Tibial artery (tissue), 4 donors: ENCODE data around the gene SUFU.
A peak's percentile ranks its signal among the peaks of the same experiment; 100 is the strongest.

ENCODE experiments used
- DNase-seq, 2 donors: peaks; one replicate each; pipeline ENCODE4 v3.0.0-alpha.2; 2019
- H3K27ac ChIP-seq, 2 donors: fragments of 200-600 bp; sonication (generic) in 1 of 2; 1 replicate in 1 of 2; 2 replicates in 1 of 2; pipeline ENCODE4 v1.5.1; 2018 to 2019; ENCODE audit warnings: mild to moderate bottlenecking in 1 of 2
- H3K27me3 ChIP-seq, 2 donors: fragments of 200-600 bp; sonication (generic) in 1 of 2; one replicate each; pipeline versions ENCODE4 v1.5.1 to v1.6.0; 2016 to 2019
- H3K36me3 ChIP-seq, 3 donors: fragments of 200-600 bp; sonication (generic) in 2 of 3; one replicate each; pipeline ENCODE4 v1.5.1; 2016 to 2019; ENCODE audit warnings: mild to moderate bottlenecking in 2 of 3
- H3K4me1 ChIP-seq, 4 donors: fragments of 200-600 bp; sonication (generic) in 2 of 4; 1 replicate in 3 of 4; 2 replicates in 1 of 4; pipeline ENCODE4 v1.5.1; 2016 to 2019
- H3K4me3 ChIP-seq, 2 donors: fragments of 200-600 bp; sonication (generic) in 1 of 2; 1 replicate in 1 of 2; 2 replicates in 1 of 2; pipeline ENCODE4 v1.5.1; 2018 to 2019; ENCODE audit warnings: mild to moderate bottlenecking in 2 of 2
- H3K9me3 ChIP-seq, 3 donors: fragments of 200-600 bp; sonication (generic) in 1 of 3; one replicate each; pipeline ENCODE4 v1.5.1; 2016 to 2019
- CTCF ChIP-seq, 2 experiments: fragments of 200-600 bp in 1 of 2; fragments of 450-650 bp in 1 of 2; IDR thresholded peaks; one replicate each; pipeline ENCODE4 v1.5.1; 2017 to 2019; ENCODE audit warnings: antibody characterized with exemption in 2 of 2, mild to moderate bottlenecking in 1 of 2, moderate library complexity in 1 of 2
- intact Hi-C: fragments of 100-400 bp; cut with DNase I; formaldehyde crosslinking; loops from one replicate; pipeline ENCODE4 v1.15.0; 2023; ENCODE audit warnings: low total_unique reads

SUFU gene

GRCh38 chr10:102508506-102508905 is 4.7 kb downstream of the SUFU start:
- TF ChIP-seq CTCF (IDR thresholded peaks at IDR 0.05) = no peak
- peak in 1 of 2 donors; percentile 9 for DNase-seq
- intact Hi-C loops = no loop called here

GRCh38 chr10:102509387-102509786 is 5.6 kb downstream of the SUFU start:
- no peak for TF ChIP-seq CTCF (IDR thresholded peaks at IDR 0.05)
- peak in 1 of 2 donors; percentile 4 for DNase-seq
- Histone ChIP-seq H3K4me3 (no peak overlapping the region), H3K27me3 (no peaks in the 10 kb centered on the region), H3K9me3 (no peaks in the 10 kb centered on the region), H3K27ac (no peak overlapping the region), H3K36me3 (peaks cover 0 to 51% (median 43%) of the 10 kb centered on the region in 3 donors), H3K4me1 (peaks cover 0 to 36% (median 25%) of the 10 kb centered on the region in 4 donors)
- intact Hi-C loops = no loop called here

More at GRCh38 chr10:102508506-102508905, 4.7 kb downstream of the SUFU start:
- Histone ChIP-seq H3K36me3 (peaks cover 0 to 42% (median 34%) of the 10 kb centered on the region in 3 donors), H3K27ac (no peak overlapping the region), H3K4me3 (no peak overlapping the region), H3K4me1 (peaks cover 0 to 38% (median 27%) of the 10 kb centered on the region in 4 donors), H3K27me3 (no peaks in the 10 kb centered on the region), H3K9me3 (no peaks in the 10 kb centered on the region)

- Histone ChIP-seq H3K27ac (no peak overlapping the region), H3K27me3 (no peaks in the 10 kb centered on the region), H3K36me3 (peaks cover 0 to 57% (median 45%) of the 10 kb centered on the region in 3 donors), H3K4me3 (no peak overlapping the region), H3K4me1 (peaks cover 0 to 31% (median 13%) of the 10 kb centered on the region in 4 donors), H3K9me3 (no peaks in the 10 kb centered on the region)
- peak in 1 of 2 donors; percentile 43 for DNase-seq
- intact Hi-C loops = no loop called here
- no peak for TF ChIP-seq CTCF (IDR thresholded peaks at IDR 0.05)
Measured at GRCh38 chr10:102511583-102512274, 8.0 kb downstream of the SUFU start.

- peak overlapping the region in 1 of 2 donors; percentile 9 for H3K27ac ChIP-seq
- no peak for TF ChIP-seq CTCF (IDR thresholded peaks at IDR 0.05)
- peak in 1 of 2 donors; percentile 53 for DNase-seq
- intact Hi-C loops = no loop called here
- no peak overlapping the region for H3K4me3 ChIP-seq
- no peaks in the 10 kb centered on the region for H3K9me3 ChIP-seq
- H3K27me3 ChIP-seq = no peaks in the 10 kb centered on the region
- peaks cover 0 to 57% (median 36%) of the 10 kb centered on the region in 3 donors for H3K36me3 ChIP-seq
- peaks cover 0 to 27% (median 4%) of the 10 kb centered on the region in 4 donors for H3K4me1 ChIP-seq
Measured at GRCh38 chr10:102514487-102515311, 10.9 kb downstream of the SUFU start.

- H3K4me3 ChIP-seq = no peak overlapping the region
- no peak for TF ChIP-seq CTCF (IDR thresholded peaks at IDR 0.05)
- H3K9me3 ChIP-seq = no peaks in the 10 kb centered on the region
- H3K27ac ChIP-seq = no peak overlapping the region
- intact Hi-C loops = no loop called here
- peaks cover 0 to 29% (median 5%) of the 10 kb centered on the region in 4 donors for H3K4me1 ChIP-seq
- peak in 1 of 2 donors; percentile 46 for DNase-seq
- H3K36me3 ChIP-seq = peaks cover 0 to 46% (median 29%) of the 10 kb centered on the region in 3 donors
- no peaks in the 10 kb centered on the region for H3K27me3 ChIP-seq
Measured at GRCh38 chr10:102515724-102516123, 12.0 kb downstream of the SUFU start.
